Measurements from ENCODE around the gene HOXD4. TPM values are rescaled to one million over a fixed set of nuclear protein-coding genes. Genes with fewer than 3 reads are reported as not detected.
A peak's percentile ranks its signal among the peaks of the same experiment; 100 is the strongest.

Gene HOXD4
- total RNA-seq, 4 donors from 2014 or later = 0.69 to 3.6 (median 1.3) TPM; not detected in 1

- peaks cover 0 to 59% (median 17%) of the 10 kb centered on the region in 3 donors for H3K4me1 ChIP-seq
- no peak for ATAC-seq
- no peak for TF ChIP-seq EP300 (IDR thresholded peaks at IDR 0.05)
- TF ChIP-seq, protein P1, sequence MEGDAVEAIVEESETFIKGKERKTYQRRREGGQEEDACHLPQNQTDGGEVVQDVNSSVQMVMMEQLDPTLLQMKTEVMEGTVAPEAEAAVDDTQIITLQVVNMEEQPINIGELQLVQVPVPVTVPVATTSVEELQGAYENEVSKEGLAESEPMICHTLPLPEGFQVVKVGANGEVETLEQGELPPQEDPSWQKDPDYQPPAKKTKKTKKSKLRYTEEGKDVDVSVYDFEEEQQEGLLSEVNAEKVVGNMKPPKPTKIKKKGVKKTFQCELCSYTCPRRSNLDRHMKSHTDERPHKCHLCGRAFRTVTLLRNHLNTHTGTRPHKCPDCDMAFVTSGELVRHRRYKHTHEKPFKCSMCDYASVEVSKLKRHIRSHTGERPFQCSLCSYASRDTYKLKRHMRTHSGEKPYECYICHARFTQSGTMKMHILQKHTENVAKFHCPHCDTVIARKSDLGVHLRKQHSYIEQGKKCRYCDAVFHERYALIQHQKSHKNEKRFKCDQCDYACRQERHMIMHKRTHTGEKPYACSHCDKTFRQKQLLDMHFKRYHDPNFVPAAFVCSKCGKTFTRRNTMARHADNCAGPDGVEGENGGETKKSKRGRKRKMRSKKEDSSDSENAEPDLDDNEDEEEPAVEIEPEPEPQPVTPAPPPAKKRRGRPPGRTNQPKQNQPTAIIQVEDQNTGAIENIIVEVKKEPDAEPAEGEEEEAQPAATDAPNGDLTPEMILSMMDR (IDR thresholded peaks at IDR 0.05) = no peak
- TF ChIP-seq POLR2A (IDR thresholded peaks at IDR 0.05) = no peak
- TF ChIP-seq POLR2AphosphoS5 (IDR thresholded peaks at IDR 0.05) = no peak
- no peak overlapping the region for H3K4me3 ChIP-seq
- 0 to 16% methylated on average over 5 to 10 of the region's 39 CpGs for WGBS, 2 donors (ENCODE audit: low coverage in 1 of 2)
- H3K36me3 ChIP-seq = no peaks in the 10 kb centered on the region
- H3K9me3 ChIP-seq = no peaks in the 10 kb centered on the region
- peaks cover 100% of the 10 kb centered on the region for H3K27me3 ChIP-seq
- no peak overlapping the region for H3K27ac ChIP-seq
These were observed 7.7 kb downstream of the HOXD4 start for GRCh38 chr2:176158855-176159662.

DNA sequence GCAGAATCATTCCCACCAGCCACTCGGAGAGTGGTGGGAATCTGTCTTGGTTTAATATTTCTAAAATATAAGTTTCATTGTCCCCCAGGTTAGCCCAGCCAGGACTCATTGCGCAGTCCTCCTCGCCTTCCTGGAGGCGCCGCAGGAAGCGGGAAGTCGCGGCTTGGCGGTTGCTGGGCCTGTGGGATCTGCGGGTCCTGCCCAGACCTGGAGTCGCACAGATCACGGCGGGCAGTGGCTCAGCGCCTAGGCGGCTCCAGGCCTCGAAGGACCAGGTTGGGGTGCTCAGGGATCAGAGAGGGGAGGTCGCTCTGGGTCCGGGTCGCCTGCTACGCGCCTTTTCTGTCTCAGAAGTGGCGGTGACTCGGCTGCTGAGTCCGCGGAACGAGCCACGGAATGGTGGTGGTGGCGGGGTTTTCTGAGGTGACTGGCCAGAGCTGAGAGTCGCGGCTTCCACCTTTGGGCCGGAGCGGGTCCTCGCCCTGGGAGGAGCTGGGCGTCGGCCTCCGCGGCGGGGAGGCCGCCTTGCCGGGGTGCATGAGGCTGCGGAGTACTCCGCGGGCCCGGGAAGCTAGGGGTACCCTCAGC, 8.4 kb downstream of the HOXD4 start:
- H3K9me3 ChIP-seq = peaks cover 0 to 5% (median 0%) of the 10 kb centered on the region in 3 donors
- TF ChIP-seq POLR2A (IDR thresholded peaks at IDR 0.05) (no peak), EP300 (IDR thresholded peaks at IDR 0.05) (no peak), POLR2AphosphoS5 (IDR thresholded peaks at IDR 0.05) (no peak)
- TF ChIP-seq, protein P1 (IDR thresholded peaks at IDR 0.05) = no peak
- peaks cover 100% of the 10 kb centered on the region for H3K27me3 ChIP-seq
- no peak overlapping the region for H3K27ac ChIP-seq
- H3K4me1 ChIP-seq = peaks cover 0 to 65% (median 17%) of the 10 kb centered on the region in 3 donors
- H3K36me3 ChIP-seq = no peaks in the 10 kb centered on the region
- peak overlapping the region in 1 of 2 donors; percentile 21 for H3K4me3 ChIP-seq
- ATAC-seq = no peak
- 0% methylated on average over 2 of the region's 44 CpGs; no CpG with 5 or more reads in 1 of the 2 donors for WGBS, 2 donors (ENCODE audit: low coverage in 1 of 2)

DNA sequence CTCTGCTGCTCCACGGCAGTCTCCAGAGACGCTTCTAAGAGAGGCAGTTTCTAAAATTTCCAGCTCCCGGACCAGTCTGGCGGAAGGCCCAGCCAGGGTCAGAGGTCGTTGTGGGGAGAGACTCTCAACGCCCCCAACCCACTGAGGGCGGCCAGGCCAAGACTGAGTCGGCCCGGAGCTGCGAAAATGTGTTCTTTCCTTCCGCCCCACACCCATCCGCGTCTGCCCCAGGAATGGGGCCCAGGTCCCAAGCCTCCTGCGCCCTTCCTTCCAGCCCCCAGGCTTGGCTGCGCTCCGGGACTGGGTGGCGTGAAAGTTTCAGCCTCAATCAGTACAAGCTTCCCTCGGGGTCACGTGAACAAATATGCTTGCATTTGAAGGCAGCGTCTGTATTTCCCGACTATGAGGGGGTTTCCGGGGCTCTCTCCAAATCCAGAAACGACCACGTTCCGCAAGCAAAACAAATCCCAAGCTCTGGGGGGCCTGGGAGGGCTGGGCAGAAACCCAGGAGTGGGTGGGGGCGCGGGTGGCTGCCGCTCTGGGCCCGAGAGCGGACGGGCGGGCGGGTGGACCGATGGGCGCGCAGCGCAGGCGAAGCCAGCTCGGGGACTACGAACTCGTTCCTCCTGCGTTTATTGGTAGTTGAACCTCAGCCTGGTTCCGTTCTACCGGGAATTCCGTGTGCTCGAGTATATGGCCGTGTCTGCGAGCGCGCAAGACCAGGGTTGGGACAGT, 9.1 kb downstream of the HOXD4 start:
- Histone ChIP-seq H3K4me1 (peaks cover 0 to 71% (median 17%) of the 10 kb centered on the region in 3 donors), H3K27ac (no peak overlapping the region), H3K9me3 (peaks cover 0 to 5% (median 0%) of the 10 kb centered on the region in 3 donors), H3K36me3 (no peaks in the 10 kb centered on the region), H3K4me3 (peak overlapping the region in 1 of 2 donors; percentile 21), H3K27me3 (peaks cover 100% of the 10 kb centered on the region)
- no peak for ATAC-seq
- 40% methylated on average over 2 of the region's 50 CpGs; no CpG with 5 or more reads in 1 of the 2 donors for WGBS, 2 donors (ENCODE audit: low coverage in 1 of 2)
- TF ChIP-seq, protein P1 (IDR thresholded peaks at IDR 0.05) = no peak
- TF ChIP-seq POLR2AphosphoS5 (IDR thresholded peaks at IDR 0.05) (no peak), POLR2A (IDR thresholded peaks at IDR 0.05) (no peak), EP300 (IDR thresholded peaks at IDR 0.05) (no peak)

- Histone ChIP-seq H3K4me1 (peaks cover 0 to 73% (median 17%) of the 10 kb centered on the region in 3 donors), H3K36me3 (no peaks in the 10 kb centered on the region), H3K9me3 (peaks cover 0 to 5% (median 0%) of the 10 kb centered on the region in 3 donors), H3K27me3 (peaks cover 100% of the 10 kb centered on the region), H3K4me3 (peak overlapping the region in 1 of 2 donors; percentile 21), H3K27ac (no peak overlapping the region)
- TF ChIP-seq POLR2A (IDR thresholded peaks at IDR 0.05) (no peak), POLR2AphosphoS5 (IDR thresholded peaks at IDR 0.05) (no peak), EP300 (IDR thresholded peaks at IDR 0.05) (no peak)
- TF ChIP-seq, protein P1 (IDR thresholded peaks at IDR 0.05) = no peak
- ATAC-seq = no peak
- WGBS, 2 donors (ENCODE audit: low coverage in 1 of 2) = 21 to 24% methylated on average over 9 to 21 of the region's 22 CpGs
These were observed 9.9 kb downstream of the HOXD4 start for GRCh38 chr2:176160986-176161824.

Data from gastroesophageal sphincter (tissue), 4 donors.